OCI-LY7 (cell line): ENCODE measurements around the gene DGLUCY. TPM values are rescaled to one million over a fixed set of nuclear protein-coding genes. Genes with fewer than 3 reads are reported as not detected.

Experiments used
- BruUV-seq: library from RNA; stranded (reverse); fragments of 400-500 nt; replicated peaks from 2 replicates; lab custom pipeline; 2021; lab: Mats Ljungman, UMichigan
- CTCF ChIA-PET: fragments of 300-600 bp; sonication (Branson Sonifier 250); formaldehyde crosslinking; loops from one replicate; lab custom pipeline; 2022; ENCODE audit warnings: antibody characterized with exemption; ENCODE audit not compliant: unreplicated experiment; lab: Charles Lee
- POLR2A ChIA-PET: fragments of 300-600 bp; sonication (Branson Sonifier 250); formaldehyde crosslinking; loops from one replicate; lab custom pipeline; 2022; ENCODE audit warnings: antibody characterized with exemption; lab: Charles Lee
- DNase-seq: peaks from one replicate; pipeline ENCODE4 v3.0.0-alpha.2; 2015; ENCODE audit warnings: low spot score
- H2AFZ ChIP-seq: fragments of 200-600 bp; sonication (generic), shearing (Covaris generic); 2 replicates; pipeline ENCODE4 v1.6.1; 2014; ENCODE audit warnings: mild to moderate bottlenecking, antibody characterized with exemption, low read length, moderate library complexity
- H3K27ac ChIP-seq: fragments of 200-600 bp; sonication (generic); 2 replicates; pipeline ENCODE4 v1.5.1; 2014; ENCODE audit warnings: mixed run types, low read depth, mild to moderate bottlenecking, moderate library complexity, low read length, inconsistent platforms; ENCODE audit not compliant: poor library complexity, severe bottlenecking
- H3K36me3 ChIP-seq: fragments of 200-600 bp; sonication (generic); 2 replicates; pipeline ENCODE4 v1.6.1; 2014; ENCODE audit warnings: mild to moderate bottlenecking, antibody characterized with exemption, low read length, moderate library complexity, mixed read lengths; ENCODE audit not compliant: insufficient read depth
- H3K4me1 ChIP-seq: fragments of 200-600 bp; sonication (generic); 2 replicates; pipeline ENCODE4 v1.5.1; 2014; ENCODE audit warnings: mild to moderate bottlenecking, low read length; ENCODE audit not compliant: insufficient read depth, poor library complexity, severe bottlenecking
- H3K4me2 ChIP-seq: fragments of 200-600 bp; sonication (generic); 2 replicates; pipeline ENCODE4 v1.6.1; 2014; ENCODE audit warnings: mild to moderate bottlenecking, low read length
- H3K4me3 ChIP-seq: fragments of 200-600 bp; sonication (generic); 2 replicates; pipeline ENCODE4 v1.5.1; 2014; ENCODE audit warnings: mild to moderate bottlenecking, low read depth, low read length; ENCODE audit not compliant: poor library complexity, severe bottlenecking
- H3K79me2 ChIP-seq: fragments of 200-600 bp; sonication (generic); 2 replicates; pipeline ENCODE4 v1.6.1; 2016; ENCODE audit warnings: low read depth, mild to moderate bottlenecking, low read length, moderate library complexity, mixed read lengths; ENCODE audit not compliant: insufficient read depth
- H3K9me2 ChIP-seq: fragments of 200-600 bp; sonication (generic); 2 replicates; pipeline ENCODE4 v1.6.1; 2016; ENCODE audit warnings: mild to moderate bottlenecking, low read length, mixed read lengths; ENCODE audit not compliant: insufficient read depth
- H3K9me3 ChIP-seq: fragments of 200-600 bp; sonication (generic); 2 replicates; pipeline ENCODE4 v1.6.1; 2014; ENCODE audit warnings: mild to moderate bottlenecking, mixed run types, low read length, mixed read lengths
- H4K20me1 ChIP-seq: fragments of 200-600 bp; sonication (generic); 2 replicates; pipeline ENCODE4 v1.6.1; 2014; ENCODE audit warnings: mild to moderate bottlenecking, antibody characterized with exemption, low read length, moderate library complexity, mixed read lengths; ENCODE audit not compliant: insufficient read depth
- CTCF ChIP-seq: fragments of 200-600 bp; sonication (generic); conservative IDR thresholded peaks from 2 replicates; pipeline ENCODE4 v1.5.1; 2014; ENCODE audit warnings: mild to moderate bottlenecking, antibody characterized with exemption, low read length, moderate library complexity, mixed read lengths
- EZH2phosphoT487 ChIP-seq: fragments of 200-600 bp; sonication (generic); IDR thresholded peaks from 2 replicates; pipeline ENCODE4 v1.6.1; 2018; ENCODE audit warnings: low read depth, borderline replicate concordance, mild to moderate bottlenecking, mixed run types, antibody characterized with exemption, low read length, moderate library complexity, mixed read lengths
- intact Hi-C: fragments of 100-400 bp; cut with micrococcal nuclease; formaldehyde crosslinking; loops from one replicate; pipeline ENCODE4 v1.10.0; 2022; ENCODE audit not compliant: unreplicated experiment
- total RNA-seq, 2 experiments: library from RNA; depleted of rRNA in 1 of 2; stranded (reverse); fragments of >200 nt in 1 of 2; shearing (Covaris generic) in 1 of 2; gene quantifications; 2 replicates each; pipeline ENCODE4 v1.2.3, GENCODE V29; 2014 to 2022

DGLUCY gene
- total RNA-seq, 2 experiments from 2014 or later = 37.6 to 56.8 TPM

GRCh38 chr14:91143862-91144261 is 30.0 kb downstream of the DGLUCY start:
- H2AFZ ChIP-seq = no peak overlapping the region
- no peaks in the 10 kb centered on the region for H4K20me1 ChIP-seq
- H3K4me2 ChIP-seq = no peak overlapping the region
- POLR2A ChIA-PET = no interaction called here
- no TSS peak for BruUV-seq
- H3K9me3 ChIP-seq = no peaks in the 10 kb centered on the region
- no peak overlapping the region for H3K27ac ChIP-seq
- H3K9me2 ChIP-seq = no peaks in the 10 kb centered on the region
- no peak overlapping the region for H3K4me3 ChIP-seq
- H3K36me3 ChIP-seq = peaks cover 44% of the 10 kb centered on the region
- CTCF ChIA-PET = no interaction called here
- intact Hi-C loops = no loop called here
- H3K4me1 ChIP-seq = peaks cover 12% of the 10 kb centered on the region
- TF ChIP-seq EZH2phosphoT487 (no peak), CTCF (no peak)
- H3K79me2 ChIP-seq = no peaks in the 10 kb centered on the region
- no peak for DNase-seq

- Histone ChIP-seq H3K4me1 (peaks cover 12% of the 10 kb centered on the region), H3K9me3 (no peaks in the 10 kb centered on the region), H3K27ac (no peak overlapping the region), H3K36me3 (peaks cover 48% of the 10 kb centered on the region), H3K4me2 (no peak overlapping the region), H3K9me2 (no peaks in the 10 kb centered on the region), H2AFZ (no peak overlapping the region), H3K4me3 (no peak overlapping the region), H3K79me2 (no peaks in the 10 kb centered on the region), H4K20me1 (no peaks in the 10 kb centered on the region)
- DNase-seq = no peak
- POLR2A ChIA-PET = no interaction called here
- BruUV-seq = no TSS peak
- TF ChIP-seq CTCF (no peak), EZH2phosphoT487 (no peak)
- intact Hi-C loops = no loop called here
- CTCF ChIA-PET = no interaction called here
These were observed 30.7 kb downstream of the DGLUCY start for GRCh38 chr14:91144425-91145145.

- no peaks in the 10 kb centered on the region for H3K79me2 ChIP-seq
- H3K27ac ChIP-seq = no peak overlapping the region
- no peak overlapping the region for H3K4me2 ChIP-seq
- CTCF ChIA-PET = no interaction called here
- H3K36me3 ChIP-seq = peaks cover 54% of the 10 kb centered on the region
- no peaks in the 10 kb centered on the region for H3K9me3 ChIP-seq
- H4K20me1 ChIP-seq = no peaks in the 10 kb centered on the region
- H3K9me2 ChIP-seq = no peaks in the 10 kb centered on the region
- POLR2A ChIA-PET = no interaction called here
- TF ChIP-seq EZH2phosphoT487 = no peak
- TF ChIP-seq CTCF = no peak
- H3K4me3 ChIP-seq = no peak overlapping the region
- peaks cover 12% of the 10 kb centered on the region for H3K4me1 ChIP-seq
- H2AFZ ChIP-seq = no peak overlapping the region
- no TSS peak for BruUV-seq
- intact Hi-C loops = no loop called here
- DNase-seq = no peak
These were observed 31.7 kb downstream of the DGLUCY start for GRCh38 chr14:91145391-91146160.
